Keratinocyte (primary cell): ENCODE data around the gene ESM1. TPM values are rescaled to one million over a fixed set of nuclear protein-coding genes. Genes with fewer than 3 reads are reported as not detected.

Experiments used
- DNase-seq: peaks from one replicate; pipeline ENCODE4 v3.0.0-alpha.2; 2011; ENCODE audit warnings: low read depth, missing footprints, low spot score
- FAIRE-seq: peaks from 2 replicates; lab custom pipeline; 2011; peaks lifted over from hg19 to GRCh38; lab: Jason Lieb, UNC
- H2AFZ ChIP-seq: 2 replicates; pipeline ENCODE4 v1.6.0; 2012; ENCODE audit warnings: low read length, control low read depth, inconsistent platforms; ENCODE audit not compliant: control insufficient read depth
- H3K27ac ChIP-seq: 2 replicates; pipeline ENCODE4 v1.5.1; 2011; ENCODE audit warnings: low read length; ENCODE audit not compliant: control insufficient read depth, insufficient read depth
- H3K27me3 ChIP-seq: 3 replicates; pipeline ENCODE4 v1.6.0; 2011; ENCODE audit warnings: low read length; ENCODE audit not compliant: control insufficient read depth, insufficient read depth; ENCODE audit errors: extremely low read depth
- H3K36me3 ChIP-seq, 2 experiments: 2 replicates in 1 of 2; 3 replicates in 1 of 2; pipeline ENCODE4 v1.5.1; 2011; ENCODE audit warnings: low read length in 2 of 2, mild to moderate bottlenecking in 1 of 2; ENCODE audit not compliant: control insufficient read depth in 2 of 2, insufficient read depth in 2 of 2; ENCODE audit errors: extremely low read depth in 1 of 2
- H3K4me1 ChIP-seq: 3 replicates; pipeline ENCODE4 v1.5.1; 2011; ENCODE audit warnings: low read length; ENCODE audit not compliant: control insufficient read depth, insufficient read depth; ENCODE audit errors: extremely low read depth
- H3K4me2 ChIP-seq: 3 replicates; pipeline ENCODE4 v1.6.0; 2011; ENCODE audit warnings: low read depth, low read length; ENCODE audit not compliant: control insufficient read depth, insufficient read depth; ENCODE audit errors: extremely low read depth
- H3K4me3 ChIP-seq, 3 experiments: fragments of 200-600 bp in 1 of 3; sonication (generic) in 1 of 3; 2 replicates in 2 of 3; 3 replicates in 1 of 3; pipeline ENCODE4 v1.5.1; 2011 to 2016; ENCODE audit warnings: low read length in 3 of 3, mild to moderate bottlenecking in 3 of 3, control low read depth in 2 of 3, inconsistent platforms in 1 of 3, low read depth in 1 of 3, mixed read lengths in 1 of 3, mixed run types in 1 of 3, moderate library complexity in 1 of 3; ENCODE audit not compliant: control insufficient read depth in 2 of 3, insufficient read depth in 2 of 3; ENCODE audit errors: extremely low read depth in 1 of 3
- H3K79me2 ChIP-seq: 2 replicates; pipeline ENCODE4 v1.6.0; 2012; ENCODE audit warnings: low read length; ENCODE audit not compliant: control insufficient read depth, insufficient read depth
- H3K9ac ChIP-seq: 3 replicates; pipeline ENCODE4 v1.6.0; 2011; ENCODE audit warnings: low read length; ENCODE audit not compliant: control insufficient read depth, insufficient read depth; ENCODE audit errors: extremely low read depth
- H3K9me1 ChIP-seq: 3 replicates; pipeline ENCODE4 v1.6.0; 2011; ENCODE audit warnings: low read length; ENCODE audit not compliant: control insufficient read depth, insufficient read depth; ENCODE audit errors: extremely low read depth
- H3K9me3 ChIP-seq: 2 replicates; pipeline ENCODE4 v1.5.1; 2012; ENCODE audit warnings: low read depth, low read length; ENCODE audit not compliant: control insufficient read depth
- H4K20me1 ChIP-seq: 3 replicates; pipeline ENCODE4 v1.6.0; 2011; ENCODE audit warnings: low read length; ENCODE audit not compliant: control insufficient read depth, insufficient read depth; ENCODE audit errors: extremely low read depth
- CTCF ChIP-seq, 3 experiments: IDR thresholded peaks in 1 of 3; conservative IDR thresholded peaks in 1 of 3; optimal IDR thresholded peaks in 1 of 3; 2 replicates in 2 of 3; 3 replicates in 1 of 3; pipeline versions ENCODE3 to v1.5.1; 2011; ENCODE audit warnings: low read length in 3 of 3, mild to moderate bottlenecking in 3 of 3, moderate library complexity in 2 of 3, control low read depth in 1 of 3, inconsistent platforms in 1 of 3; ENCODE audit not compliant: insufficient read depth in 2 of 3; ENCODE audit errors: extremely low read depth in 1 of 3
- EZH2 ChIP-seq: IDR thresholded peaks from one replicate; pipeline ENCODE4 v1.6.1; 2012; ENCODE audit warnings: inconsistent platforms, mild to moderate bottlenecking, low read length, moderate library complexity
- dilution Hi-C: fragments of 300-500 bp; cut with MboI; formaldehyde crosslinking; loops from one replicate; pipeline ENCODE4 v1.7.0; 2020; ENCODE audit warnings: low sequenced_read_pairs; ENCODE audit not compliant: extremely low pct_ligation_motif_present
- polyA plus RNA-seq, 5 experiments: library from polyadenylated mRNA; depleted of rRNA in 3 of 5; stranded (reverse) in 3 of 5; stranded (forward) in 1 of 5; unstranded in 1 of 5; fragments of >200 nt; gene quantifications; 1 replicate in 1 of 5; 2 replicates in 3 of 5; 3 replicates in 1 of 5; pipeline versions ENCODE4 v1.2.1 to v1.2.3, GENCODE V29; 2011 to 2012; ENCODE audit warnings: missing spikeins in 2 of 5, low read depth in 1 of 5, low replicate concordance in 1 of 5

The ESM1 gene
- polyA plus RNA-seq, 1 donor (not counting 4 experiments of a cell fraction or from before 2014, with no cell fraction given), result 0.07 TPM

DNA sequence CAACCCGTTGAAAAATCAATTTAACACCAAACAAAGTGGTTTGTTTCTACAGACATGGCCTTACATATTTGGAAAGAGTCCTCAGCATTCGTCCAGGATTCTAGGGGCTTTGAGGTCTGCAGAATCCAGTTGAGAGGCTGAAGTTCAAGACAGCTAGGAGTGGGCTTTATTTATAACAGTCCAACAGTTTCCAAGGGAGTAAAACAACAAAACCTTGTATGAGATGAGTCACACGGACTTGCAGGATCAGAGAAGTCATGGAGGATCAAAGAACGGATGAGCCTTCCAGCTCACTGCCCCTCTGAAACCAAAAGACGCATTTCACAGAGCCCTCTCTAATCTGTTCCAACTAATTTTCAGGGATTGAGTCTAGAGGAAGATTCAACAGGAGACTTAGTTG lies 11.1 kb upstream of the ESM1 start:
- Histone ChIP-seq H4K20me1 (no peaks in the 10 kb centered on the region), H3K9me1 (no peaks in the 10 kb centered on the region), H3K4me3 (no peak overlapping the region), H3K4me2 (no peak overlapping the region), H3K27ac (no peak overlapping the region), H2AFZ (no peak overlapping the region), H3K27me3 (no peaks in the 10 kb centered on the region), H3K9ac (no peak overlapping the region), H3K9me3 (no peaks in the 10 kb centered on the region), H3K36me3 (no peaks in the 10 kb centered on the region), H3K4me1 (no peaks in the 10 kb centered on the region), H3K79me2 (no peaks in the 10 kb centered on the region)
- TF ChIP-seq EZH2 (no peak), CTCF (optimal IDR thresholded peaks at IDR 0.05 in 1 of 3, IDR thresholded peaks at IDR 0.05 in 1 of 3, conservative IDR thresholded peaks at IDR 0.05 in 1 of 3; ENCODE audit: extremely low read depth in 1 of 3, insufficient read depth in 2 of 3, low read length in 3 of 3) (no peak)
- dilution Hi-C loops, result no loop called here
- no peak for FAIRE-seq
- DNase-seq, result no peak

- no peaks in the 10 kb centered on the region for H4K20me1 ChIP-seq
- DNase-seq, result no peak
- no peak overlapping the region for H3K27ac ChIP-seq
- H3K9ac ChIP-seq, result no peak overlapping the region
- no peaks in the 10 kb centered on the region for H3K27me3 ChIP-seq
- no peak overlapping the region for H3K4me3 ChIP-seq
- no peak for FAIRE-seq
- H3K9me1 ChIP-seq, result no peaks in the 10 kb centered on the region
- H2AFZ ChIP-seq, result no peak overlapping the region
- H3K4me2 ChIP-seq, result no peak overlapping the region
- no peak for TF ChIP-seq EZH2
- TF ChIP-seq CTCF (optimal IDR thresholded peaks at IDR 0.05 in 1 of 3, IDR thresholded peaks at IDR 0.05 in 1 of 3, conservative IDR thresholded peaks at IDR 0.05 in 1 of 3; ENCODE audit: extremely low read depth in 1 of 3, insufficient read depth in 2 of 3, low read length in 3 of 3), result no peak
- H3K4me1 ChIP-seq, result peaks cover 12% of the 10 kb centered on the region
- no peaks in the 10 kb centered on the region for H3K79me2 ChIP-seq
- no peaks in the 10 kb centered on the region for H3K36me3 ChIP-seq
- dilution Hi-C loops, result no loop called here
- H3K9me3 ChIP-seq, result no peaks in the 10 kb centered on the region
Observed at GRCh38 chr5:54995168-54995567, 9.8 kb upstream of the ESM1 start.
